Sigmoid colon (tissue), 4 donors: ENCODE results near the gene CSTF3.
"Not testable (repeated sequence)": the region's sequence is repeated elsewhere in the genome, so short reads cannot be mapped to it uniquely, and the experiment has no call there.

ENCODE experiments used
- CTCF ChIP-seq, 4 experiments: fragments of 450-650 bp in 3 of 4; fragments of 200-600 bp in 1 of 4; IDR thresholded peaks; one replicate each; pipeline ENCODE4 v1.5.1; 2016 to 2019; ENCODE audit warnings: antibody characterized with exemption in 4 of 4, mild to moderate bottlenecking in 3 of 4, moderate library complexity in 2 of 4
- POLR2AphosphoS5 ChIP-seq, 4 donors: sonication (generic); formaldehyde crosslinking; IDR thresholded peaks; one replicate each; pipeline ENCODE4 v1.6.1; 2017; ENCODE audit warnings: antibody characterized with exemption in 4 of 4

GRCh38 chr11:33048701-33049100 lies 112.6 kb downstream of the CSTF3 start:
- TF ChIP-seq POLR2AphosphoS5, CTCF (IDR thresholded peaks at IDR 0.05): not testable (repeated sequence)
